H1 (cell line): ENCODE measurements around the gene COQ10B. TPM values are rescaled to one million over a fixed set of nuclear protein-coding genes. Genes with fewer than 3 reads are reported as not detected.
"Not testable (repeated sequence)": the region's sequence is repeated elsewhere in the genome, so short reads cannot be mapped to it uniquely, and the experiment has no call there.

Experiments used
- CTCF ChIA-PET: fragments of 300-600 bp; sonication (Branson Sonifier 250); formaldehyde crosslinking; loops from one replicate; lab custom pipeline; 2021; ENCODE audit not compliant: partially characterized antibody; lab: Charles Lee
- POLR2A ChIA-PET: fragments of 300-600 bp; sonication (Branson Sonifier 250); formaldehyde crosslinking; loops from one replicate; lab custom pipeline; 2021; ENCODE audit warnings: inconsistent platforms; ENCODE audit not compliant: partially characterized antibody; lab: Charles Lee
- DNase-seq, 2 experiments: peaks; one replicate each; pipeline versions ENCODE4 v3.0.0 to v3.0.0-alpha.2; 2010 to 2022; ENCODE audit warnings: low spot score in 2 of 2, low read depth in 1 of 2, mixed read lengths in 1 of 2
- FAIRE-seq: peaks from 2 replicates; lab custom pipeline; 2011; peaks lifted over from hg19 to GRCh38; lab: Jason Lieb, UNC
- H2AFZ ChIP-seq: 2 replicates; pipeline ENCODE4 v1.8.1; 2012; ENCODE audit warnings: low read length, inconsistent platforms
- H2AK5ac ChIP-seq: 2 replicates; pipeline ENCODE4 v1.6.1; 2013; ENCODE audit warnings: low read depth, low read length
- H2BK120ac ChIP-seq: replicated peaks from 2 replicates; pipeline ENCODE3; 2013; ENCODE audit warnings: low read depth, low read length, inconsistent platforms
- H2BK12ac ChIP-seq: 2 replicates; pipeline ENCODE4 v1.6.1; 2013; ENCODE audit warnings: low read depth, low read length
- H2BK15ac ChIP-seq: 2 replicates; pipeline ENCODE4 v1.6.1; 2013; ENCODE audit warnings: low read length
- H2BK20ac ChIP-seq: 2 replicates; pipeline ENCODE4 v1.6.1; 2013; ENCODE audit warnings: low read length
- H2BK5ac ChIP-seq: 2 replicates; pipeline ENCODE4 v1.6.1; 2013; ENCODE audit warnings: low read depth, low read length
- H3K14ac ChIP-seq: 2 replicates; pipeline ENCODE4 v1.6.1; 2013; ENCODE audit warnings: inconsistent platforms; ENCODE audit not compliant: insufficient read length
- H3K18ac ChIP-seq: 2 replicates; pipeline ENCODE4 v1.6.1; 2013; ENCODE audit warnings: low read length; ENCODE audit errors: extremely low read depth
- H3K23ac ChIP-seq: 2 replicates; pipeline ENCODE4 v1.6.1; 2013; ENCODE audit warnings: inconsistent platforms; ENCODE audit not compliant: insufficient read length
- H3K23me2 ChIP-seq: 2 replicates; pipeline ENCODE4 v1.6.1; 2013; ENCODE audit warnings: low read depth, low read length
- H3K27ac ChIP-seq: 2 replicates; pipeline ENCODE4 v1.6.1; 2011; ENCODE audit warnings: low read depth, low read length, inconsistent platforms
- H3K27me3 ChIP-seq, 4 experiments: replicated peaks in 1 of 4; 1 replicate in 1 of 4; 2 replicates in 3 of 4; pipeline versions ENCODE4 v1.6.1 to v1.8.1; 2011 to 2013; ENCODE audit warnings: low read length in 3 of 4, mild to moderate bottlenecking in 3 of 4, inconsistent platforms in 2 of 4, mixed read lengths in 2 of 4, moderate library complexity in 1 of 4; ENCODE audit not compliant: control insufficient read depth in 3 of 4, insufficient read depth in 3 of 4; ENCODE audit errors: extremely low read depth in 1 of 4
- H3K36me3 ChIP-seq, 4 experiments: 2 replicates each; pipeline versions ENCODE4 v1.6.1 to v1.8.1; 2011 to 2013; ENCODE audit warnings: mild to moderate bottlenecking in 4 of 4, low read length in 3 of 4, moderate library complexity in 2 of 4, control low read depth in 1 of 4, inconsistent platforms in 1 of 4; ENCODE audit not compliant: insufficient read depth in 4 of 4, control insufficient read depth in 2 of 4
- H3K4ac ChIP-seq: replicated peaks from 2 replicates; pipeline ENCODE3; 2013; ENCODE audit warnings: low read length, low read depth, mixed read lengths, inconsistent platforms; ENCODE audit not compliant: insufficient read length
- H3K4me1 ChIP-seq, 4 experiments: replicated peaks in 1 of 4; 1 replicate in 1 of 4; 2 replicates in 3 of 4; pipeline versions ENCODE4 v1.6.1 to v1.8.1; 2011 to 2013; ENCODE audit warnings: low read length in 3 of 4, inconsistent platforms in 2 of 4, mixed read lengths in 1 of 4; ENCODE audit not compliant: insufficient read depth in 4 of 4, control insufficient read depth in 3 of 4
- H3K4me2 ChIP-seq, 2 experiments: 2 replicates each; pipeline versions ENCODE4 v1.6.1 to v1.8.1; 2011 to 2013; ENCODE audit warnings: low read depth in 2 of 2, low read length in 2 of 2, control low read depth in 1 of 2, inconsistent platforms in 1 of 2, mild to moderate bottlenecking in 1 of 2; ENCODE audit not compliant: insufficient read depth in 1 of 2
- H3K4me3 ChIP-seq, 4 experiments: fragments of 200-600, 300-600 bp in 1 of 4; sonication (generic), shearing (Covaris generic), sonication (Bioruptor Twin) in 1 of 4; 2 replicates each; pipeline versions ENCODE4 v1.5.1 to v1.8.1; 2011 to 2016; ENCODE audit warnings: low read length in 4 of 4, low read depth in 3 of 4, control low read depth in 2 of 4, inconsistent platforms in 2 of 4, mild to moderate bottlenecking in 2 of 4, mixed read lengths in 1 of 4, moderate library complexity in 1 of 4; ENCODE audit not compliant: insufficient read depth in 2 of 4; ENCODE audit errors: extremely low read depth in 1 of 4
- H3K56ac ChIP-seq: replicated peaks from 2 replicates; pipeline ENCODE3; 2013; ENCODE audit warnings: low read depth, mild to moderate bottlenecking, mixed read lengths, low read length, inconsistent platforms; ENCODE audit not compliant: insufficient read length
- H3K79me1 ChIP-seq: 2 replicates; pipeline ENCODE4 v1.6.1; 2013; ENCODE audit warnings: low read depth, low read length, control low read depth
- H3K79me2 ChIP-seq, 2 experiments: 2 replicates each; pipeline versions ENCODE4 v1.6.1 to v1.8.1; 2012 to 2013; ENCODE audit warnings: low read length in 2 of 2, mild to moderate bottlenecking in 2 of 2, inconsistent platforms in 1 of 2; ENCODE audit not compliant: insufficient read depth in 2 of 2, control insufficient read depth in 1 of 2
- H3K9ac ChIP-seq, 4 experiments: replicated peaks in 1 of 4; 1 replicate in 1 of 4; 2 replicates in 3 of 4; pipeline versions ENCODE4 v1.6.1 to v1.8.1; 2011 to 2013; ENCODE audit warnings: low read depth in 3 of 4, low read length in 3 of 4, control low read depth in 2 of 4, mild to moderate bottlenecking in 2 of 4, moderate library complexity in 2 of 4, inconsistent platforms in 1 of 4; ENCODE audit errors: extremely low read depth in 1 of 4
- H3K9me3 ChIP-seq, 2 experiments: 2 replicates each; pipeline versions ENCODE4 v1.6.1 to v1.8.1; 2012 to 2013; ENCODE audit warnings: mild to moderate bottlenecking in 2 of 2, moderate library complexity in 2 of 2, control low read depth in 1 of 2, inconsistent platforms in 1 of 2, low read depth in 1 of 2, low read length in 1 of 2, mixed read lengths in 1 of 2; ENCODE audit not compliant: insufficient read depth in 2 of 2
- H4K20me1 ChIP-seq, 2 experiments: replicated peaks in 1 of 2; 2 replicates each; pipeline versions ENCODE3 to v1.8.1; 2011 to 2013; ENCODE audit warnings: inconsistent platforms in 2 of 2, low read length in 2 of 2, mild to moderate bottlenecking in 1 of 2; ENCODE audit not compliant: insufficient read depth in 2 of 2, control insufficient read depth in 1 of 2
- H4K5ac ChIP-seq: 2 replicates; pipeline ENCODE4 v1.6.1; 2013; ENCODE audit warnings: low read length, low read depth, mixed read lengths, inconsistent platforms; ENCODE audit not compliant: insufficient read length
- H4K8ac ChIP-seq: 2 replicates; pipeline ENCODE4 v1.8.0; 2013; ENCODE audit warnings: mild to moderate bottlenecking, moderate library complexity, low read length, inconsistent platforms; ENCODE audit not compliant: insufficient read depth; ENCODE audit errors: extremely low read depth
- H4K91ac ChIP-seq: replicated peaks from 2 replicates; pipeline ENCODE3; 2013; ENCODE audit warnings: low read length, mixed read lengths, inconsistent platforms; ENCODE audit not compliant: insufficient read length
- WGBS, 2 experiments: shearing (Covaris generic) in 1 of 2; methylation state at CpG; one replicate each; pipeline versions ENCODE4 v1.1.6 to v1.1.7; 2013 to 2015; ENCODE audit warnings: low lambda C conversion rate in 2 of 2, mixed read lengths in 2 of 2, inconsistent platforms in 1 of 2, low coverage in 1 of 2, missing lambda C conversion rate in 1 of 2; ENCODE audit not compliant: insufficient replicate concordance in 2 of 2, insufficient coverage in 1 of 2, insufficient read length in 1 of 2; ENCODE audit errors: extremely low coverage in 1 of 2, missing lambda C conversion rate in 1 of 2; 5-methylcytosine and 5-hydroxymethylcytosine counted together
- polyA plus RNA-seq, 7 experiments: library from polyadenylated mRNA; depleted of rRNA in 3 of 7; stranded (reverse) in 5 of 7; unstranded in 2 of 7; fragments of >200 nt in 5 of 7; fragments of 200-250 nt in 2 of 7; gene quantifications; 1 replicate in 5 of 7; 2 replicates in 1 of 7; 4 replicates in 1 of 7; pipeline versions ENCODE4 v1.2.1 to v1.2.3, GENCODE V29; 2011 to 2013; ENCODE audit warnings: missing spikeins in 2 of 7, mixed read lengths in 2 of 7
- total RNA-seq: library from RNA; stranded (reverse); fragmentation: NEBNext Ultra II Directional; extraction: Animal tissue kit (Norgen Biotek cat#: 25700); gene quantifications from 2 replicates; pipeline ENCODE4 v1.2.1, GENCODE V29; 2021

Gene COQ10B
- total and polyA plus RNA-seq, 2 of the 8 experiments (the other 6 are each of a cell fraction or from before 2014, with no cell fraction given) = 1.9 to 17.3 TPM

GRCh38 chr2:197484248-197484647 is 30.9 kb downstream of the COQ10B start:
- H3K9me3 ChIP-seq, H2BK15ac ChIP-seq, H3K9ac ChIP-seq, H3K4me1 ChIP-seq, H3K4me2 ChIP-seq, FAIRE-seq, H4K8ac ChIP-seq, H3K23me2 ChIP-seq, H3K23ac ChIP-seq, H3K27me3 ChIP-seq, H4K20me1 ChIP-seq, H2AFZ ChIP-seq, H3K79me1 ChIP-seq, H3K18ac ChIP-seq, H3K79me2 ChIP-seq, H4K5ac ChIP-seq, H2BK120ac ChIP-seq, CTCF ChIA-PET, H2AK5ac ChIP-seq, H3K14ac ChIP-seq, H3K4me3 ChIP-seq, H3K4ac ChIP-seq, H3K56ac ChIP-seq, DNase-seq, H4K91ac ChIP-seq, H2BK12ac ChIP-seq, H2BK20ac ChIP-seq, H2BK5ac ChIP-seq, H3K27ac ChIP-seq: not testable (repeated sequence)
- POLR2A ChIA-PET = interaction anchor here (0.6 to 10.5 kb wide), 15 partner anchors 10 to 498 kb away, joined by 3 to 270 read pairs (median 4); partner anchors contain the start of genes HSPD1, HSPE1, MOB4 and SF3B1
- 96% methylated on average over 3 of the region's 3 CpGs; no CpG with 5 or more reads in 1 of the 2 experiments for WGBS, 2 experiments
- H3K36me3 ChIP-seq = peaks cover 14 to 38% (median 25%) of the 10 kb centered on the region in 4 experiments; a peak in 7 of 8 replicates
